Breast epithelium (tissue), 4 donors: ENCODE results near the gene CTF1. TPM values are rescaled to one million over a fixed set of nuclear protein-coding genes. Genes with fewer than 3 reads are reported as not detected.

Source experiments
- DNase-seq, 2 donors: peaks; one replicate each; pipeline ENCODE4 v3.0.0-alpha.2; 2019; ENCODE audit warnings: low spot score in 2 of 2
- H3K27ac ChIP-seq, 2 donors: fragments of 200-600 bp; sonication (generic) in 1 of 2; one replicate each; pipeline ENCODE4 v1.5.1; 2016 to 2019; ENCODE audit warnings: mild to moderate bottlenecking in 1 of 2
- H3K27me3 ChIP-seq, 2 donors: fragments of 200-600 bp; sonication (generic) in 1 of 2; one replicate each; pipeline versions ENCODE4 v1.5.1 to v1.6.0; 2017 to 2019; ENCODE audit warnings: control low read depth in 1 of 2, mild to moderate bottlenecking in 1 of 2
- H3K36me3 ChIP-seq: fragments of 200-600 bp; one replicate; pipeline ENCODE4 v1.5.1; 2019
- H3K4me1 ChIP-seq, 2 donors: fragments of 200-600 bp; sonication (generic); one replicate each; pipeline ENCODE4 v1.5.1; 2016 to 2019; ENCODE audit warnings: control low read depth in 1 of 2
- H3K4me3 ChIP-seq, 3 donors: fragments of 200-600 bp; sonication (generic); 1 replicate in 2 of 3; 2 replicates in 1 of 3; pipeline ENCODE4 v1.5.1; 2016 to 2019; ENCODE audit warnings: mild to moderate bottlenecking in 3 of 3, moderate library complexity in 2 of 3
- H3K9me3 ChIP-seq, 2 donors: fragments of 200-600 bp; sonication (generic) in 1 of 2; one replicate each; pipeline ENCODE4 v1.5.1; 2016 to 2019; ENCODE audit warnings: control low read depth in 1 of 2
- POLR2A ChIP-seq: fragments of 450-650 bp; IDR thresholded peaks from one replicate; pipeline ENCODE4 v1.6.1; 2016; ENCODE audit warnings: antibody characterized with exemption, mild to moderate bottlenecking, moderate library complexity
- POLR2AphosphoS5 ChIP-seq, 3 donors: sonication (generic); formaldehyde crosslinking; IDR thresholded peaks; one replicate each; pipeline ENCODE4 v1.6.1; 2017; ENCODE audit warnings: antibody characterized with exemption in 3 of 3
- intact Hi-C: fragments of 100-400 bp; cut with DNase I; formaldehyde crosslinking; loops from one replicate; pipeline ENCODE4 v1.15.1; 2023; ENCODE audit warnings: low total_unique reads
- total RNA-seq, 3 donors: library from RNA; depleted of rRNA; stranded (reverse); fragments of >200 nt; gene quantifications; one replicate each; pipeline ENCODE4 v1.1.0, GENCODE V29; 2016
- TF ChIP-seq, protein P1 (sequence below), 3 donors: fragments of 450-650 bp; IDR thresholded peaks; one replicate each; pipeline ENCODE4 v1.5.1; 2016 to 2017; ENCODE audit warnings: antibody characterized with exemption in 3 of 3, mild to moderate bottlenecking in 3 of 3, moderate library complexity in 3 of 3

Gene CTF1
- total RNA-seq, 3 donors from 2014 or later = 2.6 to 4.5 (median 3.4) TPM

DNA sequence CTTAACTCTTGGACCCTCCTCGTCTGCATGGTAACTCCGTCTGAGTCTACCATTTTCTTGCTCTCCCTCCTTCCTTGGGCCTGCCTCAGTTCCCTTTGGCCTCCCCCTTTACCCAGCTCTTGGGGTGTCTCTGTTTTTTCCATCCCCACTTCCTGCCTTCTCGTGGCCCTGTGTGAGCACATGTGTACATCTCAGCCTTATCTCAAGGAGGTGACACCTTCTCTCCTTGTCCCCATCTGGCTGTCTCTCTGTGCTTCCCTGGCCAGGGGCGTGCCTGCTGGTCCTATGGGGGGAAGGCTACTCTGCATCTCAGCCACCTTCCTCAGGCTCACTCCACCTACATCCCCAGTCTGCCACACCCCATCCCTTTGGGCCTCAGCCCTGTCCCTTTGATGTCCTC lies 6.6 kb downstream of the CTF1 start:
- H3K27me3 ChIP-seq = no peaks in the 10 kb centered on the region
- H3K36me3 ChIP-seq = no peaks in the 10 kb centered on the region
- peaks cover 4% of the 10 kb centered on the region in 2 donors for H3K4me1 ChIP-seq
- intact Hi-C loops = loop anchor here (10.0 kb wide), 1 partner anchor 58 kb away; no protein-coding TSS in a partner anchor
- TF ChIP-seq POLR2AphosphoS5 (IDR thresholded peaks at IDR 0.05) = no peak
- TF ChIP-seq, protein P1, sequence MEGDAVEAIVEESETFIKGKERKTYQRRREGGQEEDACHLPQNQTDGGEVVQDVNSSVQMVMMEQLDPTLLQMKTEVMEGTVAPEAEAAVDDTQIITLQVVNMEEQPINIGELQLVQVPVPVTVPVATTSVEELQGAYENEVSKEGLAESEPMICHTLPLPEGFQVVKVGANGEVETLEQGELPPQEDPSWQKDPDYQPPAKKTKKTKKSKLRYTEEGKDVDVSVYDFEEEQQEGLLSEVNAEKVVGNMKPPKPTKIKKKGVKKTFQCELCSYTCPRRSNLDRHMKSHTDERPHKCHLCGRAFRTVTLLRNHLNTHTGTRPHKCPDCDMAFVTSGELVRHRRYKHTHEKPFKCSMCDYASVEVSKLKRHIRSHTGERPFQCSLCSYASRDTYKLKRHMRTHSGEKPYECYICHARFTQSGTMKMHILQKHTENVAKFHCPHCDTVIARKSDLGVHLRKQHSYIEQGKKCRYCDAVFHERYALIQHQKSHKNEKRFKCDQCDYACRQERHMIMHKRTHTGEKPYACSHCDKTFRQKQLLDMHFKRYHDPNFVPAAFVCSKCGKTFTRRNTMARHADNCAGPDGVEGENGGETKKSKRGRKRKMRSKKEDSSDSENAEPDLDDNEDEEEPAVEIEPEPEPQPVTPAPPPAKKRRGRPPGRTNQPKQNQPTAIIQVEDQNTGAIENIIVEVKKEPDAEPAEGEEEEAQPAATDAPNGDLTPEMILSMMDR (IDR thresholded peaks at IDR 0.05) = no peak
- no peak for TF ChIP-seq POLR2A
- no peaks in the 10 kb centered on the region for H3K9me3 ChIP-seq
- peak overlapping the region; percentile 50 to 76 (median 59) for H3K4me3 ChIP-seq
- no peak for DNase-seq
- peak overlapping the region; percentile 79 to 92 for H3K27ac ChIP-seq

DNA sequence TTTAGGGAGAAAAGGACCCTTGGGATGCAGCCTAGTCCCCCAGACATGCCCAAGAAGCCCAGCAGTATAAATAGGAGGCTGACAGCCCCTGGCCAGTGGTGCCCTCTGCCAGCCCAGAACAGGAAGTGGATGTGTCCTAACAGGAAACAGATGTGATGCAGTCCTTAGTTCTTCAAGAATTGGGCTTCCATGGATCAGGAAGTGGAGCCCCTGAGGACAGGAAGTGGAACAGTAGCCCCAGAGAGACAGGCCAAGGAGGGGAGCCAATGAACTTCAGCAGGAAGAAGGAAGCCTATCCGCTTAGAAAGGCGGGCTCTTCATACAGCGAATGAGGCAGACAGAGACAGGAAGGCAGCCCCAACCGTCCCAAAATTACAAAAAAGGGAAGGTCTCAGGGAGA lies 7.2 kb downstream of the CTF1 start:
- DNase-seq = no peak
- intact Hi-C loops = loop anchor here (10.0 kb wide), 1 partner anchor 59 kb away; no protein-coding TSS in a partner anchor
- no peaks in the 10 kb centered on the region for H3K36me3 ChIP-seq

DNA sequence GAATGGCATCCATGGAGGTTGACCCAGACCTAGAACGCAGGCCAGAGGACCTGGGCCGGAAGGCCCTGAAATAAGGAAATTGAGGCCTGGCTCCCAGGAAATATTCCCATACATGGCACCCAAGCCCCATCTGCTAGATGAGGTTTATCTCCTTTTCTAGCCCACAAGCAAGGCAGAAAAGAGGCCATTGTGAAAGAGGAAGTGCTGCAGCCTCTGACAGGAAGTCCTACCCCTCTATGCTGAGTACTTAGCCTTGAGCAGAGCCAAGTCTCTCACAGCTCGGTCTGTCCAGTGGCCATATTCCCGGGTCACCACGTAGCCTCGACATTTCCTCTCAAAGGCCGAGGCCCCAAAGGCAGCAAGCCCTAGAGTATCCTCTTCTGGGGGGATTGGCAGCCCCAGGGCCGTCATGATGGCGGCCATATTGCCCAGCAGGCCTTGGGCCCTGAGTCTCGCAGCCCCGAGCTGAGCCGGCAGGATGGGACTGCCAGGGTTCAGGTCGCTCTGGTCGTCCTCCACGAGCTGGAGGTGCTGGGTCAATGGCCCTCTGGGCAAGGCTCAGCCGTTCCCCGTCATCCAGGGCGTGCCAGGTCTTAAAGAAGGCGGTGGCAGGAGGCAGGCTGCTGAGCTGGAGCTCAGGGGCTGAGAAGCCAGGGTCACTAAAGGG lies 7.8 kb downstream of the CTF1 start:
- peak overlapping the region; percentile 1 to 61 for H3K27ac ChIP-seq
- H3K4me1 ChIP-seq = peaks cover 4% of the 10 kb centered on the region in 2 donors
- no peak for DNase-seq
- H3K4me3 ChIP-seq = no peak overlapping the region
- TF ChIP-seq POLR2A (no peak), POLR2AphosphoS5 (IDR thresholded peaks at IDR 0.05) (no peak)
- TF ChIP-seq, protein P1 (IDR thresholded peaks at IDR 0.05) = no peak
- H3K9me3 ChIP-seq = no peaks in the 10 kb centered on the region
- intact Hi-C loops = loop anchor here (10.0 kb wide), 1 partner anchor 59 kb away; no protein-coding TSS in a partner anchor
- H3K27me3 ChIP-seq = no peaks in the 10 kb centered on the region
- no peaks in the 10 kb centered on the region for H3K36me3 ChIP-seq

More for the DNA sequence above, 7.2 kb downstream of the CTF1 start:
- Histone ChIP-seq H3K27ac (peak overlapping the region; percentile 1 to 61), H3K27me3 (no peaks in the 10 kb centered on the region), H3K4me3 (no peak overlapping the region), H3K4me1 (peaks cover 4% of the 10 kb centered on the region in 2 donors), H3K9me3 (no peaks in the 10 kb centered on the region)
- TF ChIP-seq, protein P1 (IDR thresholded peaks at IDR 0.05) = no peak
- TF ChIP-seq POLR2AphosphoS5 (IDR thresholded peaks at IDR 0.05) = no peak
- TF ChIP-seq POLR2A = no peak

DNA sequence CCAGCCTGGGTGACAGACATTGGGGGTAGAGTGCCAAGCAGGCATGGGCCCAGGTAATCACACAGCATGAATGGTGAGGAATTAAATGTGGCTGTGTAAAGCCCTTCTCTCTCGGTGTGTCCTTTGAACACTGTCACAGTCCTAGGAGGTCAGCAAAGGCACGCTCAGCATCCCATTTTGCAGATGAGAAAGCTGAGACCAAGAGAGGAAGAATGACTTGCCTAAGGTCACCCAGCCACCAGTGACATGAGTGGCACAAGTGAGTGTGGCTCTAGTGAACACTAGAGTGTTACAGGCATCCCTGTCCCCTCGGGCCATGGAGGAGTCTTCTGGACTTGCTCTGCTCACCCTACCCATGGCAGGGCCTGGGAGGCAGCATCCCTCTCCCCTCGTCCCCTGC lies 10.7 kb downstream of the CTF1 start:
- TF ChIP-seq, protein P1 (IDR thresholded peaks at IDR 0.05) = no peak
- TF ChIP-seq POLR2AphosphoS5 (IDR thresholded peaks at IDR 0.05) (no peak), POLR2A (no peak)
- H3K36me3 ChIP-seq = no peaks in the 10 kb centered on the region
- peaks cover 0 to 4% of the 10 kb centered on the region in 2 donors for H3K4me1 ChIP-seq
- H3K4me3 ChIP-seq = no peak overlapping the region
- intact Hi-C loops = loop anchor here (10.0 kb wide), 1 partner anchor 62 kb away; no protein-coding TSS in a partner anchor
- H3K9me3 ChIP-seq = no peaks in the 10 kb centered on the region
- no peaks in the 10 kb centered on the region for H3K27me3 ChIP-seq
- DNase-seq = no peak
- no peak overlapping the region for H3K27ac ChIP-seq

DNA sequence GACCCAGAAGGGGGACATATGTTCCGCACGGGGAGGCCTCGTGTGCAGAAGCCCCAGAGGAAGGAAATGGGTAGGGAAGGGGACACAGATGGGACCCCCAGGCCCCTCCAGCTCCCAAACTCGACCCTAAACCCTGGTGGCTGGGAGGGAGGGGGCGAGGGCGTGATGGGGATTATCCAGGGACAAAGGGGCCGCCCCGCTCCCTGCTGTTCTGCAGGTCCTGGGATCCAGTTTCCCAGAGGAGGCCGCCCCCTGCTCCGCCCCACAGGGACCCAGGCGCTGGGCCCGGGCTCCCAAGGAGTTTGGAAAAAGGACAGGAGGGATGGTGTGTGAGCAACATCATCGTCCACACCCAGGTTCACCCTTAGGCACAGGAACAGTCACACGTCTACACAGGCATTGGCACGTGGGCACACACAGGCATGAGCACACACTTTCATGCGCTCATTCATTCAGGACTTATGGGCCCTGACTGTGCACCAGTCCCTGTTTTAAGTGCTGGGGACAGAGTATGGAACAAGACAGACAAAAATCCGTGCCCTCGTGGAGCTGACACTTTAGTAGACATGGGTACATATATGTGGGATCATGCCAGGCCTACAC lies 14.1 kb downstream of the CTF1 start:
- DNase-seq = no peak
- Histone ChIP-seq H3K36me3 (no peaks in the 10 kb centered on the region), H3K4me1 (no peaks in the 10 kb centered on the region), H3K27ac (no peak overlapping the region), H3K9me3 (no peaks in the 10 kb centered on the region), H3K4me3 (no peak overlapping the region), H3K27me3 (no peaks in the 10 kb centered on the region)
- intact Hi-C loops = no loop called here
- TF ChIP-seq POLR2AphosphoS5 (IDR thresholded peaks at IDR 0.05) = no peak
- TF ChIP-seq, protein P1 (IDR thresholded peaks at IDR 0.05) = no peak
- TF ChIP-seq POLR2A = no peak
